Activated CD4-positive, alpha-beta T cell treated with anti-CD3 and anti-CD28 coated beads, Interleukin-2, amount 10 ng/mL, durations not matched to agents 24 days and 14 days (primary cell): Measurements from ENCODE around the gene PXN. TPM values are rescaled to one million over a fixed set of nuclear protein-coding genes. Genes with fewer than 3 reads are reported as not detected.

ENCODE experiments used
- DNase-seq: peaks from one replicate; pipeline ENCODE4 v3.0.0; 2022
- H3K27ac Mint-ChIP-seq: one replicate; pipeline ENCODE4 v1.8.0; 2022; ENCODE audit warnings: mild to moderate bottlenecking, mixed read lengths
- H3K27me3 Mint-ChIP-seq: one replicate; pipeline ENCODE4 v1.8.0; 2022; ENCODE audit warnings: mixed read lengths
- H3K36me3 Mint-ChIP-seq: one replicate; pipeline ENCODE4 v1.8.0; 2022; ENCODE audit warnings: low read depth, mild to moderate bottlenecking, mixed read lengths
- H3K4me1 Mint-ChIP-seq: one replicate; pipeline ENCODE4 v1.8.0; 2021; ENCODE audit warnings: mixed read lengths
- H3K4me3 Mint-ChIP-seq: one replicate; pipeline ENCODE4 v1.8.0; 2022; ENCODE audit warnings: mild to moderate bottlenecking, moderate library complexity, mixed read lengths
- H3K9me3 Mint-ChIP-seq: one replicate; pipeline ENCODE4 v1.8.0; 2021; ENCODE audit warnings: mixed read lengths
- intact Hi-C: fragments of 100-400 bp; cut with micrococcal nuclease; formaldehyde crosslinking; loops from one replicate; pipeline ENCODE4 v1.15.1; 2023
- total RNA-seq: library from RNA; stranded (reverse); gene quantifications from 2 replicates; pipeline ENCODE4 v1.2.3, GENCODE V29; 2022

The PXN gene
- total RNA-seq, 1 donor from 2014 or later, result 48.4 TPM

DNA sequence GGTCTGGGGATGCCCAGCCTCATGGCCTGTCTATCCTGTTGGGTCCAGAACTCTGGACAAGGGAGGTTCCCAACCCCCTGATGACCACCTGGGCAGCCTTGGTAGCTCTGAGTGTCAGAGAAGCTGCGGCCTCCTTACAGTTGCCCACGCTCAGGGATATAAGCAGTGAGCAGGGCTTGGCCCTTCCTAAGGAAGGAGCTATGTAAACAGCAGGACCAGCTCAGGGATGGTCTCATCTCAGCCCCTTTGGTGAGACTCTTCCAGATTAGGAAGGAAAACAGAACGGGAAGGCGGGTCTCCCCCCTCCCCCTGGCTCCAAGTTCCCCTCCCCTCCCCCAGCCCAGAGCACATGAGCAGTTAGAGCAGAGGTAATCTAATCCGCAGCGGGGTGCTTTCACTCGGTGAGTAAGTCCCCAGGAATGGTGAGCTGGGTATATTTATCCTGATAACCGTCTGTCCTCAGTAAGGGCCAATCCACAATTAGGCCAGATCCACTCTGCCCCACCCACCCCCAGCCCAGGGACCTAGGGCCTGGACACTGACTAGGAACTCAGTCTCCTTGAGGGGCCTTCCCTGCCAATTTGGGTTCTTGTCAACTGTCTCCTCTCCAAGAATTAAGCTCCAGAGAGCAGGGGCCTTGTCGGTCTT lies 35.1 kb downstream of the PXN start:
- Mint-ChIP-seq H3K27me3 (no peaks in the 10 kb centered on the region), H3K36me3 (peaks cover 1% of the 10 kb centered on the region), H3K4me3 (peak overlapping the region; percentile 86), H3K4me1 (peaks cover 84% of the 10 kb centered on the region), H3K27ac (peak overlapping the region; percentile 96), H3K9me3 (no peaks in the 10 kb centered on the region)
- no peak for DNase-seq
- intact Hi-C loops, result loop anchor here (2.0 kb wide), 1 partner anchor 28 kb away; no protein-coding TSS in a partner anchor

DNA sequence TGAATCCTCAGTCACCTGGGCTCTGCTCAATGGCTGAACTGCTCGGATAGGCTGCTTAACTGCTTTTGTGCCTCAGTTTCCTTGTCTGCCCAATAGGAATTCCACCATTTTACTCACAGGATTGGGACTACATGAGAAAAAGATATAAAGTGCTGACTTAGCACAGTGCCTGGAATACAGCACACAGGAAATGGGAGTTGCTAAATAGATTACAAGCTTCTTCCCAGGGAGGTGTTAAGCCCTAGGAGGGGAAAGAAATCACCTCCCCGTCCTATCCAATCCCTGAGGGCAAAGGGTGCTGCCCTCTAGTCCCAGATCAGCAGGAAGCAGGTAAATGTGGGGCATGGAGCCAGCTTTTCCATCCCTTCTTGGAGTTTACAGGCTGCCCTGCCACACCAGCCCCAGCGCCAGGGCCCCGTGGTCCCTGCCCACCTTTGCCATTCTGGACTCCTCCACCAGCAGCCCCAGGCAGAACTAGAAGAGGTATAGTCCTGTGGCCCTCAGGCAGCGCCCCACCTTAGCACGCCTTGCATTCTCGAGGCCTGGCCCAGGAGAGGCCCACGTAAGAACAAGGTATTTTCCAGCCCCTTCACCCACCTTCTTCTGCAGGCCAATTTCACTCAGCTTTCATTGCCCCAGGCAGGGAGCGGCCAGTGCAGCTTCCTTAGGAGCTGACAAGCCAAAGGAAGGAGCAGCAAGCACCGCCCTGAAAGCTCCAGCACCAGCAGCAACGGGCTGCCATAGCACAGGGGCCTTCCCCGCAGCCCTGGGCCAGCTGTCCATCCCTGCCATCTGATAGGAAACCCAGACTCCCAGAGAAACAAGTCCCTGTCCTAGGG lies 35.8 kb downstream of the PXN start:
- Mint-ChIP-seq H3K27ac (peak overlapping the region; percentile 96), H3K27me3 (no peaks in the 10 kb centered on the region), H3K36me3 (peaks cover 5% of the 10 kb centered on the region), H3K4me1 (peaks cover 83% of the 10 kb centered on the region), H3K4me3 (peak overlapping the region; percentile 65), H3K9me3 (no peaks in the 10 kb centered on the region)
- intact Hi-C loops, result loop anchor here (2.0 to 10.0 kb wide), 2 partner anchors 27 to 205 kb away; partner anchors contain the start of gene COX6A1
- DNase-seq, result no peak

DNA sequence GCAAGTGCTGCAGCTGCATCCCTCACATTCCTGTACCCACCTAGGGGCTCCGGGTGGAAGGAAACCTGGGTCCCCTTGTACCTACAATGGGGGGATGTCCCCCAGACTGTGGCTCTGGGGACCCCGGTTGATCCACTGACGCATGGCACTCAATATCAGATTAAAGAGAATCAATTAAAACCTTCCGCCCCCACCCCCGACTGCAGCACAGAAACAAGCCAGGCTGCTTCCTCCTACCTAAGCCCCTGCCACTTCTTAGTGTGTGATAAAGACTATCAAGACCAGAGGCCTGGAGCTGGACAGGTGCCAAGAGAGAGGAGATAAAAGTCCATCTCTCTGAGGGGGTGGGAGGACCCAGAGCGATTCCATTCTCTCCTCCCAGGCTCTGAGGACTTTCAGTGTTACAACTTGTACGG lies 36.5 kb downstream of the PXN start:
- Mint-ChIP-seq H3K27ac (no peak overlapping the region), H3K36me3 (peaks cover 5% of the 10 kb centered on the region), H3K27me3 (no peaks in the 10 kb centered on the region), H3K9me3 (no peaks in the 10 kb centered on the region), H3K4me3 (peak overlapping the region; percentile 65), H3K4me1 (peaks cover 78% of the 10 kb centered on the region)
- no peak for DNase-seq
- intact Hi-C loops, result loop anchor here (10.0 kb wide), 1 partner anchor 206 kb away; the partner anchor contains the start of gene COX6A1

DNA sequence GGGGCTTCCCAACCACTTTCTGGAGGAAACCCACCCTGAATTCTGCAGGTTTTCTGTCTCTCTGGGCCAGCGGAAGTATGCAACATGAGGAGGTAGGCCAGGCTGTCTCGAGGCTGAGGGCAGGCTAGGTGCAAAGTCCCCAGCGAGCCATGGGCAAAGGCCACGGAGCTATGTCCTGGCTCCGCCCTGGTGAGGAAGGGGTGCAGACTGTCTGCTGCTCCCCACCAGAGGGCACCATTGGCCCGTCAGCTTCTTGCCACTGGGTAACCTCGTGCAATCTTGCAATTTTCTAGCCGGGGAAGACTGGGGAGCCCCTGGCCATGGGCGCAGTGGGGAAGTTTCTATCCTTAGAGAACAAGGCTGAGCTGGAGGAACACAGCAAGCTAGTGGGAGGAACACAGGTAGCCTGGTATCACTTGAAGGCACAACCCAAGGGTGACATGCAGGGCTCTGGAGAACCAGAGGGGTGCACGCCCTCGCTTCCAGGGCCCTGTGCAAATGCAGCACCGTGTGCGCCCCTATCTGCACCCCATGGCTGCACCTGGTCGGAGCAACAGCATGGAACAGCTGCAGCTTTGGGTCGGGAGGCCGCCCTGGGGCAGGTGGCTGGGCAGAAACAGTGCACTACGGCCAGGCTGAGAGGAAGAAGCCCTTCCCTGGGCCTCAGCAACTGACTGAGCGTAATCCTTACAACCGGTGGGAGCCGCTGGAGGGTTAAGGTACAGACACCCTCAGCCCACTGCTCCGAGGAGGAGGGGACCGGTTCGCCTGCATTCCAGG lies 37.0 kb downstream of the PXN start:
- H3K27me3 Mint-ChIP-seq, result no peaks in the 10 kb centered on the region
- H3K4me3 Mint-ChIP-seq, result peak overlapping the region; percentile 65
- H3K9me3 Mint-ChIP-seq, result no peaks in the 10 kb centered on the region
- intact Hi-C loops, result loop anchor here (1.0 to 10.0 kb wide), 3 partner anchors 37 to 206 kb away; partner anchors contain the start of genes COX6A1, PXN and RNU4-2
- H3K27ac Mint-ChIP-seq, result peak overlapping the region; percentile 79
- peaks cover 74% of the 10 kb centered on the region for H3K4me1 Mint-ChIP-seq
- peak; percentile 96 for DNase-seq
- H3K36me3 Mint-ChIP-seq, result peaks cover 7% of the 10 kb centered on the region

DNA sequence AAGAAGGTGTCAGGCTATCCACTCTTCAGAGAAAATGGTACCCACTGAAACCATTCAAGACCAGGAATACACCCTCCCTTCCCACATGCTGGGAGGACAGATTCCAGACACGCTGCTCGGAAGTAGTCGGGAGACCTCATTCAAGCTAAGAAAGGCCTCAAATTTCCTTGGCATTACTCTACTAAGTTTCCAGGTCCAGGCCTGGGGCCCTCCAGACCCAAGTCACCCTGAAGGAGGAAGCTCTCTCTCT lies 37.6 kb downstream of the PXN start:
- Mint-ChIP-seq H3K4me3 (peak overlapping the region; percentile 65), H3K27me3 (no peaks in the 10 kb centered on the region), H3K9me3 (no peaks in the 10 kb centered on the region), H3K4me1 (peaks cover 71% of the 10 kb centered on the region), H3K36me3 (peaks cover 10% of the 10 kb centered on the region), H3K27ac (peak overlapping the region; percentile 79)
- DNase-seq, result no peak
- intact Hi-C loops, result loop anchor here (1.0 to 10.0 kb wide), 3 partner anchors 37 to 207 kb away; partner anchors contain the start of genes COX6A1, PXN and RNU4-2

DNA sequence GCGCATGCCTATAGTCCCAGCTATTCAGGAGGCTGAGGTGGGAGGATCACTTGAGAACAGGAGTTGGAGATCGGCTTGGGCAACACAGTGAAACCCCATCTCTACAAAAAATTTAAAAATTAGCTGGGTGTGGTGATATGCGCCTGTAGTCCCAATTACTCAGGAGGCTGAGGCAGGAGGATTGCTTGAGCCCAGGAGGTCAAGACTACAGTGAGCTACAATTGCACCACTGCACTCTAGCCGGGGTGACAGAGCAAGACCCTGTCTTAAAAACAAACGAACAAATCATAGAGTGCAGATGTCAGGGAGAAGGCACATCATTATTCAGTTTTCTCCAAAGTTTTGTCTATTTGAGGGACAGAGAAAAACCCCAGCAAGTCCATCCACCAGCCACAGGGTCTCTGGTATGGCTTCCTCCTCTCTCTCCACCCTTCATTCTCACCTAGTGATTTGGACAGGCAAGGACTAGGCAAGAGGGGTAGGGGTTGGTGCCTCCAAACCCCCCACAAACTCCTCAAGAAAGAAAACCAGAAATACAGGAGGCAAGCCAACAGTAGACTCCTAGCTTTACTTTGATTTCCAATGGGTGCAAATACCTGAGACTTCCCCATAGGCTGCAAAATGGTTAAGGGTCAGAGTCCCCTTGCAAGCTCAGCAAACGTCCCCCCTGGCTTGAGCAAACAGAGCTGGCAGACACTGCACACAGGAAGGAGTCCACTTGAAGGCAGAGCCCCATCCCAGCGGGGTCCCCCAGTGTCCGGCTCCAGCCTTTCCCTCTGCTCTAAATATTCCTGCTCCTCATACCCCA lies 38.1 kb downstream of the PXN start:
- Mint-ChIP-seq H3K9me3 (no peaks in the 10 kb centered on the region), H3K4me3 (peak overlapping the region; percentile 65), H3K27me3 (no peaks in the 10 kb centered on the region), H3K36me3 (peaks cover 16% of the 10 kb centered on the region), H3K27ac (peak overlapping the region; percentile 96), H3K4me1 (peaks cover 66% of the 10 kb centered on the region)
- intact Hi-C loops, result loop anchor here (1.0 to 10.0 kb wide), 3 partner anchors 38 to 207 kb away; partner anchors contain the start of genes COX6A1, PXN and RNU4-2
- no peak for DNase-seq

DNA sequence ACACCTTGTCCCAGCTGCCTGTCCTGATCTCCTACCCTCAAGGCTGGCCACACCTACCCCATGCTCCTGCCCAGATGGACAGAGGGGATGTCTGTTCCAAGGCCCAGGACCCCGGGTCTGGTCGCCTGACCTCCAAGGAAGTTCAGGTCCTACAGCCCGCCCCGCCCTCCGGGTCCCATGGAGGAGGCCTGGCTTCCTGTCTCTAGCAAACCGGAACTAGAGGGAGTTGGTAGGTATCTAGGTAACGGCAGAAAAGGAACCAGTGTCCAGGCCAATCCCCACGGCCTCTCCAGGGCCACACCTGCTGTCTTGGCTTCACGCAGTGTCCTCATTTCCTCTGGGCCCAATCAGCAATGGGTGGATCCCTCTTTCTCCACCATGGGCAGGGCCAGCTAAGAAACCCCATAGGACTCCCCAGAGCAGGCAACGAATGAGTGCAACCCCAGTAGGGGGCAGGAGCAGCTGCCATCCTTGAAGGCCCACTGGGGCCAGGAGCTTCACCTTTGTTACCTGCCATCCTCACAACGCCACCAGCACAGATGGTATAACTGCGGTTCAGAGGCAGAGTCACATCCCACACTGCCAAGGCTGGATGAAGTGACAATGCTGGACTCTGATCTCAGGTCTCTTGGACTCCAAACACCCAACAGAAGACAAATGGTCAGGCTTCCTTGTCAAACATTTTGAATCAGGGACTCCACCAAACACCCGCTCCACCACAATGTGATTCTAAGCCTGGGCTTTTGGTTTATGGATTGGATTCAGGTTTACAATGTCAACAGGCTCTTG lies 39.5 kb downstream of the PXN start:
- peak; percentile 81 for DNase-seq
- intact Hi-C loops, result loop anchor here (10.0 kb wide), 1 partner anchor 209 kb away; the partner anchor contains the start of gene COX6A1

DNA sequence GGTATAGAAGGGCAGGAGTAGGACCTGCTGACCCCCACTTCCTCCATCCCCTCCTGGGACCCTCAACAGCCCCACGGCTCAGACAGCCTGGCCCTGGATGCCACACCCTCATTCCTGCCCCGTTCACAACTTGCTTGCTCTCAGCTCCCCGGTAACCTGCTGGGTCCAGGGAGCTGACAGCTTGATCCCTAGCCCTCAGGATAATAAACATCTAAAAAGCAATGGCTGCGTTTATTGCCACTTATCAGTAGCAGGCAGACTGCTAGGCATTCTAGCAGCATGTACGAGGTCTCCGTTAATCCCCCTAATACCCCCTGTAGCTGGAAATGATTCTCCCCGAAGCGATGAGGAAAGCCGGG lies 40.4 kb downstream of the PXN start:
- peaks cover 43% of the 10 kb centered on the region for H3K4me1 Mint-ChIP-seq

More for the DNA sequence above, 39.5 kb downstream of the PXN start:
- H3K4me3 Mint-ChIP-seq, result peak overlapping the region; percentile 79
- H3K36me3 Mint-ChIP-seq, result peaks cover 18% of the 10 kb centered on the region
- no peaks in the 10 kb centered on the region for H3K9me3 Mint-ChIP-seq
- H3K27ac Mint-ChIP-seq, result peak overlapping the region; percentile 96
- peaks cover 52% of the 10 kb centered on the region for H3K4me1 Mint-ChIP-seq
- no peaks in the 10 kb centered on the region for H3K27me3 Mint-ChIP-seq

DNA sequence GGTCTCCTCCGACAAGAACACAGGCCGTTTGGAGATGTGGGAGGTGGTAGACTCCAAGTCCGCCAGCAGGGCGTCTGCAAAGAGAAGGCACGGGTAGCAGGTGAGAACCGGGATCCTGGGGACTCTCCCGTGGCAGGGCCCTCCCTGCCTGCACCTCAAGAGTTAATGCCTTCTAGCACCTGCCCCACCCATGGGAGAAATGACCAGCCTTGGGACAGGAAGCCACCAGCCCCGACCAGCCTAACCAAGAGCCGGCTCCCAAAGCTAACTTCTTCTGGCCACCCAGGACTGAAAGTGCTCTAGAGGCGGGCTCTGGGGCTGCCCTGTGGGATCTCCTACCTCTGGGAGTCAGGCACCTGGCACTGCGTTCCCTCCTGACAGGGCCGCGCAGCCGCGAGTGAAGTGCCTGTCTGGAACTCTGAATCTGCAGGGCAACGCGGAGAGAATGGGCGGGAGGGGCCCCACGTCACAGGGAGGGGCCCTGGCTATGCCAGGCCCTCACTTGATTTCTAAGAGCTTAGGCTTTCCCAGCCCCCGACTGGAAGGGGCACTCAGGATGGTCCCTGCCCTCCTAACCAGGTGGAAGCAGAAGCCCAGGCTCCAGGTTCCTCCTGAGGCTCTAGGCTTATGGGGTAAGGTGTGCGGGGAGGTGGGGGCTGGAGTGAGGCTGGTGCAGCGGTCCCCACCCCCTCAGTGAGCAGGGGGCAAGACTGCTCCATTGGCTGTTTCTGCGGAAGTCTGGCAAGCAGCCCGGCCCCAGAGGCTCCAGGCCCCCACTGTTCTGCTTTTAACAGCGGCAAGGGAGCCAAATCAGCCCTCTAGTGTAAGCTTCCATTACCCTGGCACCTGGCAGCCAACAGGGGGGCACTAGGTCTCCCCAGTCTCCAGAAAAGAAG lies 41.0 kb downstream of the PXN start:
- H3K4me3 Mint-ChIP-seq, result no peak overlapping the region
- DNase-seq, result no peak
- intact Hi-C loops, result loop anchor here (10.0 kb wide), 1 partner anchor 210 kb away; the partner anchor contains the start of gene COX6A1
- peaks cover 38% of the 10 kb centered on the region for H3K4me1 Mint-ChIP-seq
- H3K27ac Mint-ChIP-seq, result peak overlapping the region; percentile 96
- peaks cover 29% of the 10 kb centered on the region for H3K36me3 Mint-ChIP-seq
- no peaks in the 10 kb centered on the region for H3K27me3 Mint-ChIP-seq
- H3K9me3 Mint-ChIP-seq, result no peaks in the 10 kb centered on the region

More for the DNA sequence above, 40.4 kb downstream of the PXN start:
- intact Hi-C loops, result loop anchor here (10.0 kb wide), 1 partner anchor 210 kb away; the partner anchor contains the start of gene COX6A1
- Mint-ChIP-seq H3K27ac (peak overlapping the region; percentile 96), H3K4me3 (peak overlapping the region; percentile 79), H3K9me3 (no peaks in the 10 kb centered on the region), H3K36me3 (peaks cover 24% of the 10 kb centered on the region), H3K27me3 (no peaks in the 10 kb centered on the region)
- no peak for DNase-seq

DNA sequence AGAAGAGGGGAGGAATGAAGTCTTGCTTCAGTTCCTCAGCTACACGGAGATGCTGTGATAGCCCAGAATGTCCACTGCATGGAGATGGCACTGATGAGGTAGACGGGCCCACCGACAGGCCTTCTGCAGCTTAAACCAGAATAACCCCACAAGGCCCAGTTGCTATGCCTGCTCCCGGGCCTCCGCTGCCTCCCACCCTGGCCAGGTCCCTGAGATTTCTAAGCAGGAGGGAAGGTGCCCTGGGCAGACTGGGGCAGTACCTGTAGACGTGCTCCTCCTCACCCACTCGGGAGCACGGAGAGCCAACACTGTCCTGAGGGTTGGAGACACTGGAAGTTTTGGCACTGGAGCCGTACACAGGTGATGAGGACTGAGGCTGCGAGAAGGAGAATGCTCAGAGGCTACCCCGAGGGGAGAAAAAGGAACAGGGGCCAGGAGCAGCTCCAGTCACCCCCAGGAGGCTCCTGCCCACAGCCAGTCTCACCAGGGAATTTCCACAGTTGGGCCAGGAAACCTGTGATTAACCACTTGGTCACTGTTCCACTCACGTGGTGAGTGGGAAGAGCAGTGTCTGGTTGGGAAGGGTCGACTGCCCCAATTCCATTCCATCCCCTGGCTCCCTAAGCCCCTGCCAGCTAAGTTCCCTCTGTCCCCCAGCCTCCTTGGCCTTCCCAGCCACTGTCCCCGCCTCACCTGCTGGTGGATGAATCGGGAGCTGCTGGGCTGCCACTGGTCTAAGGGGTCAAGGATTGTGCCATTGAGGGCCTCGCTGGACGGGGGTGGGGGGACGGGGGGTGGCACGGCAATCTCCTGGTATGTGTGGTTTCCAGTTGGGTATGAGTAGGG lies 41.8 kb downstream of the PXN start:
- Mint-ChIP-seq H3K27me3 (no peaks in the 10 kb centered on the region), H3K4me1 (peaks cover 29% of the 10 kb centered on the region), H3K27ac (peak overlapping the region; percentile 53), H3K9me3 (no peaks in the 10 kb centered on the region), H3K4me3 (no peak overlapping the region), H3K36me3 (peaks cover 31% of the 10 kb centered on the region)
- no peak for DNase-seq
- intact Hi-C loops, result loop anchor here (10.0 kb wide), 1 partner anchor 211 kb away; the partner anchor contains the start of gene COX6A1
